WERI-Rb-1 (cell line): Measurements from ENCODE around the gene KIAA1549.
"Not testable (repeated sequence)": the region's sequence is repeated elsewhere in the genome, so short reads cannot be mapped to it uniquely, and the experiment has no call there.

Source experiments
- DNase-seq: peaks from one replicate; pipeline ENCODE4 v3.0.0-alpha.2; 2020
- H3K27ac ChIP-seq: fragments of 250-450 bp; sonication (Bioruptor Pico); 2 replicates; pipeline ENCODE4 v1.5.1; 2020; ENCODE audit warnings: mild to moderate bottlenecking, moderate library complexity
- H3K27me3 ChIP-seq: fragments of 250-450 bp; sonication (Bioruptor Pico); 2 replicates; pipeline ENCODE4 v1.5.1; 2021; ENCODE audit warnings: mild to moderate bottlenecking, low read depth, moderate library complexity; ENCODE audit not compliant: insufficient read depth, severe bottlenecking
- H3K36me3 ChIP-seq: fragments of 250-450 bp; sonication (Bioruptor Pico); 2 replicates; pipeline ENCODE4 v1.5.1; 2020; ENCODE audit warnings: mild to moderate bottlenecking, moderate library complexity
- H3K4me3 ChIP-seq: 2 replicates; pipeline ENCODE4 v1.5.1; 2011; ENCODE audit warnings: low read depth, mild to moderate bottlenecking, control low read depth, low read length
- H3K9me3 ChIP-seq: fragments of 250-450 bp; sonication (Bioruptor Pico); 2 replicates; pipeline ENCODE4 v1.5.1; 2021; ENCODE audit warnings: mild to moderate bottlenecking, moderate library complexity; ENCODE audit not compliant: severe bottlenecking
- TF ChIP-seq, protein P1 (sequence below): IDR thresholded peaks from 2 replicates; pipeline ENCODE4 v1.5.1; 2011; ENCODE audit warnings: low read depth, mild to moderate bottlenecking, control low read depth, inconsistent platforms, low read length

The KIAA1549 gene

DNA sequence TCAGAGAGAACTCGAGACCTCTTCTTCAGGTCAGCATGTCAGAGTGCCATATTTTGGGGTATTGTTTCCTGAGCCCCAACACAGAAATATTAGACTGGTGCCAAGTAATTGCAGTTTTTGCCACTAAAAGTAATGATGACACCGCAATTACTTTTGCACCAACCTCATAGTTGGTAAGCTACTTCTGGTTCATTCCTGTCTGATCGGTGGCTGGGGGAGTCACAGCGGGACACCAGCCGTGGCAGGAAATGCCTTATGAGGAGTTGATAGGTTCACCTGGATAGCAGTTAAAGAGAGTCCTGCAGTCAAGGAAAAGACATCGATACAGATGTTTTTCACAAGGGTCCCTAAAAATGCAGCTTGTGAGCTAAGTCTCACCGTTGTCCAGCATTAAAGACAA lies 159.3 kb downstream of the KIAA1549 start:
- H3K9me3 ChIP-seq: no peaks in the 10 kb centered on the region
- no peak overlapping the region for H3K27ac ChIP-seq
- H3K27me3 ChIP-seq: no peaks in the 10 kb centered on the region
- H3K4me3 ChIP-seq: no peak overlapping the region
- TF ChIP-seq, protein P1, sequence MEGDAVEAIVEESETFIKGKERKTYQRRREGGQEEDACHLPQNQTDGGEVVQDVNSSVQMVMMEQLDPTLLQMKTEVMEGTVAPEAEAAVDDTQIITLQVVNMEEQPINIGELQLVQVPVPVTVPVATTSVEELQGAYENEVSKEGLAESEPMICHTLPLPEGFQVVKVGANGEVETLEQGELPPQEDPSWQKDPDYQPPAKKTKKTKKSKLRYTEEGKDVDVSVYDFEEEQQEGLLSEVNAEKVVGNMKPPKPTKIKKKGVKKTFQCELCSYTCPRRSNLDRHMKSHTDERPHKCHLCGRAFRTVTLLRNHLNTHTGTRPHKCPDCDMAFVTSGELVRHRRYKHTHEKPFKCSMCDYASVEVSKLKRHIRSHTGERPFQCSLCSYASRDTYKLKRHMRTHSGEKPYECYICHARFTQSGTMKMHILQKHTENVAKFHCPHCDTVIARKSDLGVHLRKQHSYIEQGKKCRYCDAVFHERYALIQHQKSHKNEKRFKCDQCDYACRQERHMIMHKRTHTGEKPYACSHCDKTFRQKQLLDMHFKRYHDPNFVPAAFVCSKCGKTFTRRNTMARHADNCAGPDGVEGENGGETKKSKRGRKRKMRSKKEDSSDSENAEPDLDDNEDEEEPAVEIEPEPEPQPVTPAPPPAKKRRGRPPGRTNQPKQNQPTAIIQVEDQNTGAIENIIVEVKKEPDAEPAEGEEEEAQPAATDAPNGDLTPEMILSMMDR: no peak
- DNase-seq: no peak
- no peaks in the 10 kb centered on the region for H3K36me3 ChIP-seq

DNA sequence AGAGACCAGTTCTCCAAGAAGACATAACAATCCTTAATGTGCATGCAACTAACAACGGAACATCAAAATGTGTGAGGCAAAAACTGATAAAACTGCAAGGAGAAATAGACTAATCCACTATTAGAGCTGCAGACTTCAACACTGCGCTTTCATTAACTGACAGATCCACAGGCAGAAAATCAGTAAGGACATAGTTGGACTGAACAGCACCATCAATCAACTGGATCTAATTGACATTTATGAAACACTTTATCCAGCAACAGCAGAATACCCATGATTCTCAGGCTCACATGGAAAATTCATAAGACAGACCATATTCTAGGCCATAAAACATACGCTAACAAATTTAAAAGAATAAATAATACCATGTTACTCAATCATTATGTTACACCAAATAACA lies 161.6 kb downstream of the KIAA1549 start:
- H3K4me3 ChIP-seq: no peak overlapping the region
- no peaks in the 10 kb centered on the region for H3K36me3 ChIP-seq
- no peak for DNase-seq
- H3K9me3 ChIP-seq: no peaks in the 10 kb centered on the region
- no peak overlapping the region for H3K27ac ChIP-seq
- TF ChIP-seq, protein P1: no peak
- no peaks in the 10 kb centered on the region for H3K27me3 ChIP-seq

DNA sequence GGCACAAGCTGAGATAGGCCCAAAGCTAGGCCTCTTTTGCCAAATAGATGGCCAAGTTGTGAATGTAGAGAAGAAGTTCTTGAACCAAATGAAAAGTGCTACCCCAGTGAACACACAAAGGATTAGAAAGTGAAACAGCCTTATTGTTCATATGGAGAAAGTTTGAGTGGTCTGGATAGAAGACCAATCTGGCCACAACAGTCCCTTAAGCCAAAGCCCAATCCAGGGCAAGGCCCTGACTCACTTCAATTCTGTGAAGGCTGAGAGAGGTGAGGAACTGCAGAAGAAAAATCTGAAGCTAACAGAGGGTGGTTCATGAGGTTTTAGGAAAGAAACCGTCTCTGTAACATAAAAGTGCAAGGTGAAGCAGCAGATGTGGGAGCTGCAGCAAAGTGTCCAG lies 164.5 kb downstream of the KIAA1549 start:
- H3K27me3 ChIP-seq: no peaks in the 10 kb centered on the region
- TF ChIP-seq, protein P1: no peak
- no peak for DNase-seq
- H3K27ac ChIP-seq: no peak overlapping the region
- no peaks in the 10 kb centered on the region for H3K36me3 ChIP-seq
- no peak overlapping the region for H3K4me3 ChIP-seq
- H3K9me3 ChIP-seq: no peaks in the 10 kb centered on the region

DNA sequence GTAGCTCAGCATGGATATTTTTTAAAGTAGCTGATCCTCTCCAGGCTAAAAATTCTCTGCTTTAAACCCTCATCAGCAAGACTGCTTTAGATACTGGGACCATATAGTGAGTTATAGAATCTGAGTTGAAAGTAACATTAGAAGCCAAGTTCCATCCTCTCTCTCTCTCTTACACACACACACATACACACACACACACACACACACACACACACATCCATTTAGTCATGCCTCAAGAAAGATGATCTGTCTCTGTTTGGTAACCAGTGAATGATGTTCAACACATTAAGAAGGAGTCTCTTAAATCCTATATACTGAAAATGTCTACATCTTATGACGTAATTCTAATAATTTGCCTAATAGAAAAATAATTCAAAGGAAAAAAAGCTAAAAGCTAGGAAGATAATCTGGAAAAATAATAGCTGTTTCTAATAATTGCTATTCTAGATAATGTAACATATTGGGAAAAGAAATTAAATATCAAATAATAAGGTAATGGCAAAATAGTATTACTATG lies 166.3 kb downstream of the KIAA1549 start:
- no peak overlapping the region for H3K4me3 ChIP-seq
- no peaks in the 10 kb centered on the region for H3K36me3 ChIP-seq
- DNase-seq: no peak
- no peaks in the 10 kb centered on the region for H3K27me3 ChIP-seq
- TF ChIP-seq, protein P1: no peak
- H3K27ac ChIP-seq: no peak overlapping the region
- H3K9me3 ChIP-seq: no peaks in the 10 kb centered on the region

DNA sequence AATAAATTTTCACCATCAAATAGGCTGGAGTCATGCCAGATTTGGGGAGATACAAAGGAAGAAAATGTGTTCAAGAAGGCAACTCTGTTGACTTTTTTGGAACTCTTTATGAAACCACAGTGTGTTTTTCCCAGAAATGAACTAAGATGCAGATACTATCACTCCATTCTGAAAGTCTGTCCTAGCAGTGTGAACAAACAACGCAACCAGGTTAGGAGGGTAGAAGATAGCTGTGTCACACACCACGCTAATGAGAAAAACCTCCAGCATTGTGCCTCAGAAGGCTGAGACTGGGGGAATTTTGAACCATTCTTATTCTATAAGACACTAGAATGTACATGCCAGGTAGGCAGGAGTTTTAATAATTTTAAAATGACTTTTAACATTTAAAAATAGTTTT lies 167.2 kb downstream of the KIAA1549 start:
- no peak overlapping the region for H3K4me3 ChIP-seq
- DNase-seq: no peak
- no peak overlapping the region for H3K27ac ChIP-seq
- no peaks in the 10 kb centered on the region for H3K9me3 ChIP-seq
- no peaks in the 10 kb centered on the region for H3K27me3 ChIP-seq
- H3K36me3 ChIP-seq: no peaks in the 10 kb centered on the region
- TF ChIP-seq, protein P1: no peak

DNA sequence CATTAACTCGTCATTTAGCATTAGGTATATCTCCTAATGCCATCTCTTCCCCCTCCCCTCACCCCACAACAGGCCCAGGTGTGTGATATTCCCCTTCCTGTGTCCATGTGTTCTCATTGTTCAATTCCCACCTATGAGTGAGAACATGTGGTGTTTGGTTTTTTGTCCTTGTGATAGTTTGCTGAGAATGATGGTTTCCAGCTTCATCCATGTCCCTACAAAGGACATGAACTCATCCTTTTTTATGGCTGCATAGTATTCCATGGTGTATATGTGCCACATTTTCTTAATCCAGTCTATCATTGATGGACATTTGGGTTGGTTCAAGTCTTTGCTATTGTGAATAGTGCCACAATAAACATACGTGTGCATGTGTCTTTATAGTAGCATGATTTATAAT lies 169.9 kb downstream of the KIAA1549 start:
- DNase-seq, H3K27me3 ChIP-seq, H3K9me3 ChIP-seq, H3K27ac ChIP-seq, H3K4me3 ChIP-seq, H3K36me3 ChIP-seq: not testable (repeated sequence)
